A673 (cell line): ENCODE results near the gene SLC12A7.
"Not testable (repeated sequence)": the region's sequence is repeated elsewhere in the genome, so short reads cannot be mapped to it uniquely, and the experiment has no call there.

Experiments
- EZH2 ChIP-seq: fragments of 200-600 bp; sonication (generic); IDR thresholded peaks from 2 replicates; pipeline ENCODE4 v1.6.1; 2017; ENCODE audit warnings: borderline replicate concordance, low read depth, mild to moderate bottlenecking, mixed read lengths, antibody characterized with exemption, low read length; ENCODE audit not compliant: poor library complexity, severe bottlenecking
- TF ChIP-seq, protein P1 (sequence below): fragments of 300-800, 200-600 bp; sonication (generic); conservative IDR thresholded peaks from 2 replicates; pipeline ENCODE4 v1.5.1; 2017; ENCODE audit warnings: low read depth, mild to moderate bottlenecking, antibody characterized with exemption, low read length, moderate library complexity, mixed read lengths

DNA sequence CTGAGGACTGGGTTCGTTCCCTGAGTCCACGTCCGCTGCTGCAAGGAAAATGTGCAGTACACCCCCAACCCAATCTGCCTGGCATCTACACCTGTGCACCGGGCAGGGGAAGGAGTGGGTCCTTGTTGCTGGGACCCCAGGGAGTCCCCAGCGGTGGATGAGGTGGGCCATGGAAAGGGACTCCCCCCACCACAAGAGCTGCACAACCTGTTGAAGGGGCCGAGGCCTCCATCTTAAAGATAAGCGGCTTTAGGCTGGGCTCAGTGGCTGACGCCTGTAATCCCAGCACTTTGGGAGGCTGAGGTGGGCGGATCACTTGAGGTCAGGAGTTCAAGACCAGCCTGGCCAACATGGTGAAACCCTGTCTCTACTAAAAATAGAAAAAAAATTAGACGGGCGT lies 111.0 kb downstream of the SLC12A7 start:
- TF ChIP-seq, protein P1, sequence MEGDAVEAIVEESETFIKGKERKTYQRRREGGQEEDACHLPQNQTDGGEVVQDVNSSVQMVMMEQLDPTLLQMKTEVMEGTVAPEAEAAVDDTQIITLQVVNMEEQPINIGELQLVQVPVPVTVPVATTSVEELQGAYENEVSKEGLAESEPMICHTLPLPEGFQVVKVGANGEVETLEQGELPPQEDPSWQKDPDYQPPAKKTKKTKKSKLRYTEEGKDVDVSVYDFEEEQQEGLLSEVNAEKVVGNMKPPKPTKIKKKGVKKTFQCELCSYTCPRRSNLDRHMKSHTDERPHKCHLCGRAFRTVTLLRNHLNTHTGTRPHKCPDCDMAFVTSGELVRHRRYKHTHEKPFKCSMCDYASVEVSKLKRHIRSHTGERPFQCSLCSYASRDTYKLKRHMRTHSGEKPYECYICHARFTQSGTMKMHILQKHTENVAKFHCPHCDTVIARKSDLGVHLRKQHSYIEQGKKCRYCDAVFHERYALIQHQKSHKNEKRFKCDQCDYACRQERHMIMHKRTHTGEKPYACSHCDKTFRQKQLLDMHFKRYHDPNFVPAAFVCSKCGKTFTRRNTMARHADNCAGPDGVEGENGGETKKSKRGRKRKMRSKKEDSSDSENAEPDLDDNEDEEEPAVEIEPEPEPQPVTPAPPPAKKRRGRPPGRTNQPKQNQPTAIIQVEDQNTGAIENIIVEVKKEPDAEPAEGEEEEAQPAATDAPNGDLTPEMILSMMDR = not testable (repeated sequence)
- TF ChIP-seq EZH2 = not testable (repeated sequence)
